Measurements from ENCODE around the gene HDAC4.

GRCh38 chr2:239397931-239398471 is 2.8 kb downstream of the HDAC4 start:
- TF ChIP-seq GATA2 (IDR thresholded peaks at IDR 0.05; ENCODE audit: low read depth, low read length) (no peak), GATA3 (IDR thresholded peaks at IDR 0.05; ENCODE audit: low read depth, low read length) (no peak)

All from SH-SY5Y (cell line).